NCI-H748 treated with DMSO at 0.1 percent for 48 hours (cell line): ENCODE measurements around the gene SLC16A3.
"Not testable (repeated sequence)": the region's sequence is repeated elsewhere in the genome, so short reads cannot be mapped to it uniquely, and the experiment has no call there.

Source experiments
- DNase-seq: peaks from one replicate; lab custom pipeline; 2025; lab: John Stamatoyannopoulos, UW

The SLC16A3 gene

GRCh38 chr17:82247182-82247823 is 18.5 kb downstream of the SLC16A3 start:
- DNase-seq: no peak

- DNase-seq: no peak
Observed at GRCh38 chr17:82247856-82248671, 19.2 kb downstream of the SLC16A3 start.

- no peak for DNase-seq
Observed at GRCh38 chr17:82248815-82249674, 20.2 kb downstream of the SLC16A3 start.

DNA sequence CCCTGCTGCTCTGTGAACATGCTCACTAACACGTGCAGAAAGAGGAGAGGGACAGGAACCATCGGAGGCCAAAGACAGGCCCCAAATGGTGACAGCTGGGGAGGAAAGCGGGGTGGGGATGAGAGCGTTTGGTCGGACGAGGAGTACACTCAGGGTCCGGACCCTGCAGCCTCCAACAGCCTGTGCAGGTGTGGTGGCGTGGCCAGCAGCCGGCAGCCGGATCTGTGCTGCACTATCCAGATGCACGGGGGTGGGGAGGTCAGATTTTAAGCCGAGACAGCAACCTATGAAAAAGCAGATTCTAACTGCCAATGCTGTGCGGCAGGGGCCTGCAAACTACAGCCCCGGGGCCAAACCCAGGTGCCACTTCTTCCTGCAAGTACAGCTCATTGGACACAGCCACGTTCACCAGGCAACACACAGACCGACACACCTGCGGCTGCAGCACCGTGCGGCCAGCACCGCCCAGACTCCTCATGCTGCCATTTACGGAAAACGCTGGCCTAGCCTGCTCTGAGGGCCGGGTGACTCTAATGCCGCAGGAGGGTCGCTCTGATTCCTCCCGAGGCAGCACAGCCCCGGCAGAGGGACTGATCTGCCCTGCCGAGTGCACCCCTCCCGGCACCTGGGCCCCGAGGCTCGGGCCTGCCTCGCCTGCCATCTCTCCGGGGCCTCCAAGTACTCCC is 21.2 kb downstream of the SLC16A3 start:
- DNase-seq: no peak

DNA sequence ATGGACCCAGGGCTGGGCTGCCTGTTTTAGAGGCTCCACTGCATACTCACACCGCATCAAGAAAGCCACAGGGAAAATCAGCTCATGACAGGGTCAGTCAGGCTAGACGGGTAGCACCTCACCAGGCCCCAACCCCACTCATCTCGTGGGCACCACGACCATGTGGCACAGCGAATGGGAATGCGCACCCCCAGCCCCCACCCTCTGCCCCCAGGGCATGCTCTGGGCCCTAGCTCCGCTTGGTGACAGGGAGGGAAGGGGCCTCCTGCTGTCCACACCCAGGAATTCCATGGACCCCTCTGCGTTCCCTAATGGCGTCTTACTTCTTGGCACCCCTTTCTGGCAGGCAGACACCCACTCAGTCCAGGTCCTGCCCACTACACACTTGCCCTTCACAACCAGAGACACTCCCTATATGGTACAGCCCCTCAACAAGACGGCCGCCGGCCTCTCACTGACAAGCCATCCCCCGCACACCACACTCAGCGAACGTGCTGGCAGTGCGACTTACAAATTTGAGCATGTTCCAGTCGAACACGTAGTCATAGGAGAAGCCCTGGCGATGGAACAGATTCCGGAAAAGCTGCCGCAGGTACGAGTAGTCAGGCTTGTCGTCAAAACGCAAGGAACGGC is 22.1 kb downstream of the SLC16A3 start:
- DNase-seq: no peak

- DNase-seq: no peak
Observed at GRCh38 chr17:82252511-82253178, 23.8 kb downstream of the SLC16A3 start.

GRCh38 chr17:82253179-82253544 is 24.3 kb downstream of the SLC16A3 start:
- DNase-seq: no peak

DNA sequence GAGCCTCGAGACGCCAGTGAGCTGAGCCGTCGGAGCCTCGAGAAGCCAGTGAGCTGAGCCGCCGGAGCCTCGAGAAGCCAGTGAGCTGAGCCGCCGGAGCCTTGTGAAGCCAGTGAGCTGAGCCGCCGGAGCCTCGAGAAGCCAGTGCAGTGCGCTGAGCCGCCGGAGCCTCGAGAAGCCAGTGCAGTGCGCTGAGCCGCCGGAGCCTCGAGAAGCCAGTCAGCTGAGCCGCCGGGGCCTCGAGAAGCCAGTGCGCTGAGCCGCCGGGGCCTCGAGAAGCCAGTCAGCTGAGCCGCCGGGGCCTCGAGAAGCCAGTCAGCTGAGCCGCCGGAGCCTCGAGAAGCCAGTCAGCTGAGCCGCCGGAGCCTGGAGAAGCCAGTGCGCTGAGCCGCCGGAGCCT is 25.3 kb downstream of the SLC16A3 start:
- DNase-seq: not testable (repeated sequence)

- not testable (repeated sequence) for DNase-seq
Observed at GRCh38 chr17:82254746-82255145, 25.9 kb downstream of the SLC16A3 start.

- no peak for DNase-seq
Observed at GRCh38 chr17:82255402-82255972, 26.6 kb downstream of the SLC16A3 start.

- no peak for DNase-seq
Observed at GRCh38 chr17:82256242-82256885, 27.5 kb downstream of the SLC16A3 start.

GRCh38 chr17:82257473-82257872 is 28.6 kb downstream of the SLC16A3 start:
- no peak for DNase-seq

- DNase-seq: no peak
Observed at GRCh38 chr17:82258555-82258954, 29.7 kb downstream of the SLC16A3 start.

GRCh38 chr17:82259972-82260961 is 31.4 kb downstream of the SLC16A3 start:
- DNase-seq: not testable (repeated sequence)

DNA sequence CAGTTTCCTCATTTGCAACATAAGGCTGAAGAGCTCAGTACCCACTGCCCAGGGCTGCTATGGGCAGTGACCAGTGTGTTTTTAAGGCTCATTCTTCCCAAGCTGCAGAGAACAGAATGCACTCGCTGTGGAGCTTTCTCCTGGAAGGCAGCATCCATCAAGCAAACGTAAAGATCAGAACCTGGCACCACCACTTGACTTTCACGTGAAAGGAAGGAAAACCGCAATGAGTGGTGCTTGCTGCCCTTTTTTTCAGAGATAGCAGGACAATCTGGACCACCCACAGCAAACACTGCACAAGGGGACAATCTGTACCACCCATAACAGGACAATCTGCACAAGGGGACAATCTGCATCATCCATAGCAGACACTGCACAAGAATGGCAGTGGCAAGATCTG is 33.5 kb downstream of the SLC16A3 start:
- no peak for DNase-seq

DNA sequence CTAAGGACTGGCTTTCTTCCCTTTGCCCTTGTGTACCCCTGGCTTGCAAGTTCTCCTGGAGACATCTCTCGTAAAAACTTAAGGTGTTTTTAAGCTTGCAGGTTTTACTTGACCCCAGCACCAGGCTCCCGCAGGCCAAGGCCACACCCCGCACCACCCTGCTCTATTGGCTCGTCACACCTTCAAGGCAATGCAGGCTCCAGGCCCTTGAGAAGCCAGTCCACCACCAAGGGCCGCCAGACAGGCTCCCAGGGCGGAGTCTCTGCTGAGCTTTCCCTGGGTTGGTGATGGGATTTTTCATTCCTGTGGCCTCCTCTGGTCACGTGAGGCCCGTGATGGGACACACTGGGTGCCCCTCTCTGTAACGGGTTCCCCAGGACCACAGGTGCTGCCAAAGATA is 34.8 kb downstream of the SLC16A3 start:
- no peak for DNase-seq

DNA sequence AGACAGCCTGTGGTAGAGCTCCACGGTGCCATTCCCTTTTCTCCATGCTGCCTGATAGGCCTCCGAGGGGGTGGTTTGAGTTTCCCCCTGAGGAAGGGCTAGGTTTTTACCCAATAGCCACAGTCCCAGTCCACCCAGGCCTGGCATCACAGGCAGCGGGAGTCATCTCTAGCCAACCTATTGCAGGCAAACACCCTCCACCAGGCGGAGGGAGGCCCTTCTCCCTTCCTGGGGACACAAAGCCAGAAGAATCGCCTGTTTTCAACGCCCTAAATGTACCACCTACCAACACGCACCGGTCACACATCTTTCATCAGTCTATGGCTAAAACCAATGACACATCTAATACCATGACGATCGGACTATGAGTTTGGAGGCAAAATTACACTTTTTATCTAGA is 37.3 kb downstream of the SLC16A3 start:
- DNase-seq: no peak

- no peak for DNase-seq
Observed at GRCh38 chr17:82267575-82268379, 38.9 kb downstream of the SLC16A3 start.
